Sigmoid colon (tissue), 4 donors: ENCODE results near the gene PEX6.

Experiments
- CTCF ChIP-seq, 4 experiments: fragments of 450-650 bp in 3 of 4; fragments of 200-600 bp in 1 of 4; IDR thresholded peaks; one replicate each; pipeline ENCODE4 v1.5.1; 2016 to 2019; ENCODE audit warnings: antibody characterized with exemption in 4 of 4, mild to moderate bottlenecking in 3 of 4, moderate library complexity in 2 of 4
- EP300 ChIP-seq, 4 donors: sonication (generic); formaldehyde crosslinking; IDR thresholded peaks; one replicate each; pipeline ENCODE4 v1.6.1; 2017; ENCODE audit warnings: antibody characterized with exemption in 4 of 4
- POLR2A ChIP-seq, 2 donors: fragments of 450-650 bp; IDR thresholded peaks; one replicate each; pipeline ENCODE4 v1.6.1; 2016; ENCODE audit warnings: antibody characterized with exemption in 2 of 2, mild to moderate bottlenecking in 2 of 2, moderate library complexity in 2 of 2
- POLR2AphosphoS5 ChIP-seq, 4 donors: sonication (generic); formaldehyde crosslinking; IDR thresholded peaks; one replicate each; pipeline ENCODE4 v1.6.1; 2017; ENCODE audit warnings: antibody characterized with exemption in 4 of 4

GRCh38 chr6:42947950-42948349 lies 31.0 kb downstream of the PEX6 start:
- no peak for TF ChIP-seq CTCF (IDR thresholded peaks at IDR 0.05)
- no peak for TF ChIP-seq POLR2A (IDR thresholded peaks at IDR 0.05)
- no peak for TF ChIP-seq EP300 (IDR thresholded peaks at IDR 0.05)
- peak in 1 of 4 donors; percentile 20 for TF ChIP-seq POLR2AphosphoS5 (IDR thresholded peaks at IDR 0.05)
